ENCODE results near the gene DDX39B.

The DDX39B gene

DNA sequence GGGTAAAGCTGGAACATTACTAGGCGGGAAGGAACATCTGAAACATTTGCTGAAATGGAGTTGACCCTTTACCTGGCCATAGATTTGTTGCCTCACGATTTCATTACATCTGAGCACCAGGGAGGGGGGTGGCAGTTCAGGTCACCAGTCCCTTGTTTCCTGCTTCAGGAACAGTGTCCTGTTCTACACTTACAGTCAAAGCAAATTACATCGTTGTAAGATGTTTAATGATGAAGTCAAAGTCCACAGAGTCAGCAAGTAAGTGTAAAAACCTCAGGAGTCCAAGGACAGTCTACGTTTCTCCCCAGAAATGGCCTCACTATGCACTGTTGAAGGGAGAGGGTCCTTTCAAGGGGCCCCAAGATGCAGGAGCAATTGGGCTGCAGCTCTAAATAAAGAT lies 52.7 kb downstream of the DDX39B start:
- TF ChIP-seq SIN3A (IDR thresholded peaks at IDR 0.05; ENCODE audit: borderline replicate concordance, insufficient read depth, low read length) (no peak), FOXP2 (optimal IDR thresholded peaks at IDR 0.05; ENCODE audit: borderline replicate concordance, extremely low read depth, extremely low read length, insufficient read depth) (no peak), POLR2AphosphoS5 (IDR thresholded peaks at IDR 0.05; ENCODE audit: low read depth, low read length) (no peak), TAF1 (IDR thresholded peaks at IDR 0.05; ENCODE audit: borderline replicate concordance, insufficient read depth, low read length) (no peak)
- TF ChIP-seq, protein P1, sequence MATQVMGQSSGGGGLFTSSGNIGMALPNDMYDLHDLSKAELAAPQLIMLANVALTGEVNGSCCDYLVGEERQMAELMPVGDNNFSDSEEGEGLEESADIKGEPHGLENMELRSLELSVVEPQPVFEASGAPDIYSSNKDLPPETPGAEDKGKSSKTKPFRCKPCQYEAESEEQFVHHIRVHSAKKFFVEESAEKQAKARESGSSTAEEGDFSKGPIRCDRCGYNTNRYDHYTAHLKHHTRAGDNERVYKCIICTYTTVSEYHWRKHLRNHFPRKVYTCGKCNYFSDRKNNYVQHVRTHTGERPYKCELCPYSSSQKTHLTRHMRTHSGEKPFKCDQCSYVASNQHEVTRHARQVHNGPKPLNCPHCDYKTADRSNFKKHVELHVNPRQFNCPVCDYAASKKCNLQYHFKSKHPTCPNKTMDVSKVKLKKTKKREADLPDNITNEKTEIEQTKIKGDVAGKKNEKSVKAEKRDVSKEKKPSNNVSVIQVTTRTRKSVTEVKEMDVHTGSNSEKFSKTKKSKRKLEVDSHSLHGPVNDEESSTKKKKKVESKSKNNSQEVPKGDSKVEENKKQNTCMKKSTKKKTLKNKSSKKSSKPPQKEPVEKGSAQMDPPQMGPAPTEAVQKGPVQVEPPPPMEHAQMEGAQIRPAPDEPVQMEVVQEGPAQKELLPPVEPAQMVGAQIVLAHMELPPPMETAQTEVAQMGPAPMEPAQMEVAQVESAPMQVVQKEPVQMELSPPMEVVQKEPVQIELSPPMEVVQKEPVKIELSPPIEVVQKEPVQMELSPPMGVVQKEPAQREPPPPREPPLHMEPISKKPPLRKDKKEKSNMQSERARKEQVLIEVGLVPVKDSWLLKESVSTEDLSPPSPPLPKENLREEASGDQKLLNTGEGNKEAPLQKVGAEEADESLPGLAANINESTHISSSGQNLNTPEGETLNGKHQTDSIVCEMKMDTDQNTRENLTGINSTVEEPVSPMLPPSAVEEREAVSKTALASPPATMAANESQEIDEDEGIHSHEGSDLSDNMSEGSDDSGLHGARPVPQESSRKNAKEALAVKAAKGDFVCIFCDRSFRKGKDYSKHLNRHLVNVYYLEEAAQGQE (IDR thresholded peaks at IDR 0.05; ENCODE audit: insufficient read depth in 1 of 2, low read depth in 2 of 2, low read length in 2 of 2): no peak

DNA sequence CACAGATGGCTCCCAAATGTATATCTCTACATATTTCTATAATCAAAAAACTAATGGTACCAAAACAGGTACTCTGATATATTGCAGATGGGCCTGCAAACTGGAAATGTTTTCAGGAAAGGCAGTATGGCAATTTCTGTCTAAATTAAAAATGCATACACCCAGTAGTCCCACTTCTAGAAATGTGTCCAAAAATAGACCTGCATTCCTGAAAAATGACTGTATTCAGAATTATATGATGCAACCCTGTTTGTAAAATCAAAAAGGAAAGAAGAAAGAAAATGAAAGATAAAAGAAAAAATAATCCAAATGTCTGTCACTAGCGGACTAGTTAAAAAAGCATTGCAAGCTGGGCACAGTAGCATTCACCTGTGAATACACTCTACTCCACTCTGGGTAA lies 56.7 kb downstream of the DDX39B start:
- TF ChIP-seq TAF1 (IDR thresholded peaks at IDR 0.05; ENCODE audit: borderline replicate concordance, insufficient read depth, low read length): no peak
- TF ChIP-seq POLR2AphosphoS5 (IDR thresholded peaks at IDR 0.05; ENCODE audit: low read depth, low read length): no peak
- TF ChIP-seq SIN3A (IDR thresholded peaks at IDR 0.05; ENCODE audit: borderline replicate concordance, insufficient read depth, low read length): no peak
- TF ChIP-seq FOXP2 (optimal IDR thresholded peaks at IDR 0.05; ENCODE audit: borderline replicate concordance, extremely low read depth, extremely low read length, insufficient read depth): no peak
- TF ChIP-seq, protein P1 (IDR thresholded peaks at IDR 0.05; ENCODE audit: insufficient read depth in 1 of 2, low read depth in 2 of 2, low read length in 2 of 2): no peak

DNA sequence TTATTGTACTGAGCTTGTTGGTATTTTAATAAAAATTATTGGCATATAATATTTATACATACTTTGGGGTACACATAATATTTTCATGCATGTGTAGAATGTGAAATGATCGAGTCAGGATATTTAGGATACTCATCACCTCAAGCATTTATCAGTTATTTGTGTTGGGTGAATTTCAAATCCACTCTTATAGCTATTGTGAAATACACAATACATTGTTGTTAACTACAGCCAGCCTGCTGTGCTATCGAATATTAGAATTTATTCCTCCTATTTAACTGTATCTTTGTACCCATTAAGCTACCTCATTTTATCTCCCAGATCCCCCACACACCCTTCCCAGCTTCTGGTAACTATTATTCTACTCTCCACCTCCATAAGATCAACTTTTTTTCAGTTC lies 58.4 kb downstream of the DDX39B start:
- TF ChIP-seq, protein P1 (IDR thresholded peaks at IDR 0.05; ENCODE audit: insufficient read depth in 1 of 2, low read depth in 2 of 2, low read length in 2 of 2): no peak
- TF ChIP-seq POLR2AphosphoS5 (IDR thresholded peaks at IDR 0.05; ENCODE audit: low read depth, low read length): no peak
- TF ChIP-seq SIN3A (IDR thresholded peaks at IDR 0.05; ENCODE audit: borderline replicate concordance, insufficient read depth, low read length): no peak
- no peak for TF ChIP-seq FOXP2 (optimal IDR thresholded peaks at IDR 0.05; ENCODE audit: borderline replicate concordance, extremely low read depth, extremely low read length, insufficient read depth)
- TF ChIP-seq TAF1 (IDR thresholded peaks at IDR 0.05; ENCODE audit: borderline replicate concordance, insufficient read depth, low read length): no peak

DNA sequence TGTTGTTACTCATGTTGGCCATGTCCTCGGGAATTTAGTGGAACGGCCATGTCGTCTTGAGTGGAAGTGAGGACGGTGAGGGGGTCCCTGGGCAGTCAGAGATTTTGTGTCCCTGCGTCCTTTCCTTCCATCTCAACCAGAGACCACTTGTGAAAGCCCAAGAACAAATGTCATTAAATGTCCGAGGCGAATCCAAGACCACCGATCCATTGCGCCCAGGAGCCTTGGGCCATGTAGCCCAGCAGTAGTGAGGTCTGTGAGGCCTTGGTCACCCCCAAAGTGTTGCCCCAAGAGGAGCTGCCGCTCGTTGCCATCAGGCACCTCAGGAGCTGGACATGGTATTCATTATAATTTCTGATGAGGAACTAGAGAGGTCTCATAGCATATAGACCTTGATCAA lies 61.2 kb downstream of the DDX39B start:
- no peak for TF ChIP-seq TAF1 (IDR thresholded peaks at IDR 0.05; ENCODE audit: borderline replicate concordance, insufficient read depth, low read length)
- no peak for TF ChIP-seq FOXP2 (optimal IDR thresholded peaks at IDR 0.05; ENCODE audit: borderline replicate concordance, extremely low read depth, extremely low read length, insufficient read depth)
- no peak for TF ChIP-seq SIN3A (IDR thresholded peaks at IDR 0.05; ENCODE audit: borderline replicate concordance, insufficient read depth, low read length)
- no peak for TF ChIP-seq POLR2AphosphoS5 (IDR thresholded peaks at IDR 0.05; ENCODE audit: low read depth, low read length)
- TF ChIP-seq, protein P1 (IDR thresholded peaks at IDR 0.05; ENCODE audit: insufficient read depth in 1 of 2, low read depth in 2 of 2, low read length in 2 of 2): no peak

Measured in PFSK-1 (cell line).